Neural crest cell (in vitro differentiated cells): Measurements from ENCODE around the gene TNS3. TPM values are rescaled to one million over a fixed set of nuclear protein-coding genes. Genes with fewer than 3 reads are reported as not detected.
A peak's percentile ranks its signal among the peaks of the same experiment; 100 is the strongest.

Experiments used
- DNase-seq: peaks from one replicate; pipeline ENCODE4 v3.0.0; 2021; ENCODE audit warnings: low read depth, mixed read lengths, low spot score
- H3K27ac Mint-ChIP-seq: one replicate; pipeline ENCODE4 v1.8.0; 2021; ENCODE audit warnings: mild to moderate bottlenecking, mixed read lengths; ENCODE audit not compliant: unreplicated experiment
- H3K27me3 Mint-ChIP-seq: 2 replicates; pipeline ENCODE4 v1.8.0; 2021; ENCODE audit warnings: low read depth, mild to moderate bottlenecking, mixed read lengths
- H3K36me3 Mint-ChIP-seq: 2 replicates; pipeline ENCODE4 v1.8.0; 2021; ENCODE audit warnings: low read depth, mild to moderate bottlenecking, mixed read lengths
- H3K4me1 Mint-ChIP-seq: 2 replicates; pipeline ENCODE4 v1.8.0; 2021; ENCODE audit warnings: mixed read lengths
- H3K4me3 Mint-ChIP-seq: one replicate; pipeline ENCODE4 v1.8.0; 2021; ENCODE audit warnings: mild to moderate bottlenecking, mixed read lengths
- H3K9me3 Mint-ChIP-seq: 2 replicates; pipeline ENCODE4 v1.8.0; 2021; ENCODE audit warnings: mixed read lengths
- total RNA-seq: library from RNA; stranded (reverse); gene quantifications from 2 replicates; pipeline ENCODE4 v1.2.1, GENCODE V29; 2021
- TF ChIP-seq, protein P1 (sequence below): fragments of 200-600 bp; sonication (generic); conservative IDR thresholded peaks from 2 replicates; pipeline ENCODE4 v1.5.0; 2021; ENCODE audit warnings: antibody characterized with exemption, mild to moderate bottlenecking

TNS3 gene
- total RNA-seq, 1 donor from 2014 or later = 26.4 TPM

DNA sequence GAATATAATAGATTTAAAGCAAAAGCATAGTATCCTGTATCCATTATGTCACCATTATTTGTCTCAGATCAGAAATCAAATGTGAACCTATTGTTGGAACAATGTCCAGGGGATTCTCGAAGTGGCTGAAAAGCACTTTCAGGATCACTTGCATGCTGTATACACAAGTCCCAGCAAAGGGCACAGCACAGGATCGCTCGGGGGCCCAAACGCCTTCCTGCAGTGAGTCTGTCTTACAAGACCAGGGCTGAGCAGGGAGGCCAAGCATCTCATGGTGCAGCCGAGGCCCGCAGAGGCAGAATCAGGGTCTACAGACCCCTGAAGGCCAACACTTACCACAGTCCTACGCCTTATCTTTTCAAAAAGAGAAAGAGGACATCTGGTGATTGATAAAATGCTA is 92.3 kb downstream of the TNS3 start:
- no peak overlapping the region for H3K4me3 Mint-ChIP-seq
- peaks cover 41% of the 10 kb centered on the region for H3K4me1 Mint-ChIP-seq
- DNase-seq = no peak
- no peaks in the 10 kb centered on the region for H3K27me3 Mint-ChIP-seq
- TF ChIP-seq, protein P1, sequence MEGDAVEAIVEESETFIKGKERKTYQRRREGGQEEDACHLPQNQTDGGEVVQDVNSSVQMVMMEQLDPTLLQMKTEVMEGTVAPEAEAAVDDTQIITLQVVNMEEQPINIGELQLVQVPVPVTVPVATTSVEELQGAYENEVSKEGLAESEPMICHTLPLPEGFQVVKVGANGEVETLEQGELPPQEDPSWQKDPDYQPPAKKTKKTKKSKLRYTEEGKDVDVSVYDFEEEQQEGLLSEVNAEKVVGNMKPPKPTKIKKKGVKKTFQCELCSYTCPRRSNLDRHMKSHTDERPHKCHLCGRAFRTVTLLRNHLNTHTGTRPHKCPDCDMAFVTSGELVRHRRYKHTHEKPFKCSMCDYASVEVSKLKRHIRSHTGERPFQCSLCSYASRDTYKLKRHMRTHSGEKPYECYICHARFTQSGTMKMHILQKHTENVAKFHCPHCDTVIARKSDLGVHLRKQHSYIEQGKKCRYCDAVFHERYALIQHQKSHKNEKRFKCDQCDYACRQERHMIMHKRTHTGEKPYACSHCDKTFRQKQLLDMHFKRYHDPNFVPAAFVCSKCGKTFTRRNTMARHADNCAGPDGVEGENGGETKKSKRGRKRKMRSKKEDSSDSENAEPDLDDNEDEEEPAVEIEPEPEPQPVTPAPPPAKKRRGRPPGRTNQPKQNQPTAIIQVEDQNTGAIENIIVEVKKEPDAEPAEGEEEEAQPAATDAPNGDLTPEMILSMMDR = no peak
- H3K9me3 Mint-ChIP-seq = no peaks in the 10 kb centered on the region
- no peak overlapping the region for H3K27ac Mint-ChIP-seq
- no peaks in the 10 kb centered on the region for H3K36me3 Mint-ChIP-seq

DNA sequence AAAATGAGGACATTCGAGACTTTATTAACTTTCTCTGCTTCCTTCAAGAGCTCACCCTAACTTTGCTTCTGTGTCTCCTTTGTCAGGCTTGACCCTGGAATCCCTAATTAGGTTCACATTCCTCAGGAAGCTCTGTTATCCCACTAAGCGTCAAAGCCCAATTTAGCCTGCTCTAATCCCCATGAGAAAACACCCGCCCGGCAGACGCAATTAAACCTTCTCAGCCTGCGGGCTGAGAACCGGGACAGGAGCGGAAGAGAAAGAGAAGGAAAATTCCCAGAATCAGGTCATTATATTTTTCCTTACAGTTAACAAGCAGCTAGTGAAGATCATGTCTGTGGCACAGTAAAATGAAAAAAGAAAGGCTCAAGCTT is 93.0 kb downstream of the TNS3 start:
- H3K36me3 Mint-ChIP-seq = no peaks in the 10 kb centered on the region
- TF ChIP-seq, protein P1 = no peak
- DNase-seq = no peak
- H3K4me3 Mint-ChIP-seq = no peak overlapping the region
- peak overlapping the region; percentile 51 for H3K27ac Mint-ChIP-seq
- no peaks in the 10 kb centered on the region for H3K27me3 Mint-ChIP-seq
- no peaks in the 10 kb centered on the region for H3K9me3 Mint-ChIP-seq
- H3K4me1 Mint-ChIP-seq = peaks cover 36% of the 10 kb centered on the region

DNA sequence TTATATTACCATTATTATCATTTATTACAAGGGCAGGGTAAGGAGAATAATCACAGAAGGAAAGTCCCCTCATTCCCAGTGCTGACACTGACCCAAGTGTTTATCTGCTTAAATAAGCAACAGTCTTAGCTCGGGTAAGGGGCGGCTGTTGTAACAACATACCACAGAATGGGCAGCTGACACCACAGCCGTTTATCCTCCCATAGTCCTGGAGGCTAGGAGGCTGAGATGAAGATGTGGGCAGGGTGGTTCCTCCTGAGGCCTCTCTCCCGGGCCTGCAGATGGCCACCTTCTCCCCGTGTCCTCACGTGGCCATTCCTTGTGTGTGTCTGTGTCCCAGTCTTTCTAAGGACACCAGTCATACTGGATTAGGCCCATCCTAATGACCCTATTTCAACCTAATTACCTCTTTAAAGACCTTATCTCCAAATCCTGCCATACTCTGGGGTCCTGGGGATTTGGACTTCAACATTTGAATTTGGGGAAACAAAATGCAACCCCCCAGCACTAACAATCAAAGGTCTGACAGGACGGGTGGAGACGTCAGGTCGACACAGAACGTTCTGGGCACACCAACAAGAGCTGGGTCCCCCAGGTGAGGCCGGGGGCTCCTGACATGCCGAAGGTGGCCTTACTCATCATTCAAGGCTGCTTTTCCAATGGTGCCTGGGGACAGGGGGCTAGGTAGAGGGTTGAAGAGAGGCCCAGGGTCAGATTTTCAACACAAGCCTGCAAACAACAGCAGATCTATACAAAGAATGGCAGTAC is 93.5 kb downstream of the TNS3 start:
- H3K9me3 Mint-ChIP-seq = no peaks in the 10 kb centered on the region
- no peaks in the 10 kb centered on the region for H3K36me3 Mint-ChIP-seq
- H3K4me3 Mint-ChIP-seq = no peak overlapping the region
- no peak for DNase-seq
- H3K27me3 Mint-ChIP-seq = no peaks in the 10 kb centered on the region
- peak overlapping the region; percentile 51 for H3K27ac Mint-ChIP-seq
- peaks cover 38% of the 10 kb centered on the region for H3K4me1 Mint-ChIP-seq
- TF ChIP-seq, protein P1 = no peak

DNA sequence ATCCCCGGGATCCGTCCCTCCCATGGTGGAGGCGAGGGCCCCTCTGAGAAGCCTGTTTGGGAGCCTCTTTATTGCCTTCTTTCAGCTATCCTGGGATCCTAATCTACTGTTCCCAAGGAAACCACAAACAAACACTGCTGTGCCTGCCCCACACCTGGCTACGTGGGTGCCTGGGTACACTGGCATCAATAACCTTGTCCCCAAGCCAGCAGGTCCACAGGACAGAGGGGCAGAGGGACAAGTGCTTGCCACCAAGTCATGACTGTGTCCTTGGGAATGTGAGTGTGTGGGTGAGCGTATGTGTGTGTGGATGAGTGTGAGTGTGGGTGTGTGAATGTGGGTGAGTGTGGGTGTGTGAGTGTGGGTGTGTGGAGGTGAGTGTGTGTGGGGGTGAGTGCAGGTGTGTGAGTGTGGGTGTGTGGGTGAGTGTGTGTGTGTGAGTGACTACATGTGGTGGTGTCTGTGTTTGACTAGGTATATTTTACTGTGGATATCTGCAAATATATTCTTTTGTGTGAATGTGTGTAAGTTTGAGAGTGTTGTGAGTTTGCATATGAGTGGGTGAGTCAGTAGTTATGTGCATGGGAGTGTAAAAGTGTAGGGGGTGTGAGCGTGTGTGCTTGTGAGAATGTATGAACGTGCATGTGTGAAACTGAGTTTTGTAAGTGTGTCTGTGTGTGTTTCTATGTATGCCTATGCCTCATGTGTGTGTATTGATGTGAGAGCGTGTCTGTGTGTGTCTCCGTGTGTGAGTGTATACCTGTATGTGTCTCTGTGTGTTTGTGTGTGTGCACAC is 96.1 kb downstream of the TNS3 start:
- peak overlapping the region; percentile 0 for H3K27ac Mint-ChIP-seq
- TF ChIP-seq, protein P1 = no peak

DNA sequence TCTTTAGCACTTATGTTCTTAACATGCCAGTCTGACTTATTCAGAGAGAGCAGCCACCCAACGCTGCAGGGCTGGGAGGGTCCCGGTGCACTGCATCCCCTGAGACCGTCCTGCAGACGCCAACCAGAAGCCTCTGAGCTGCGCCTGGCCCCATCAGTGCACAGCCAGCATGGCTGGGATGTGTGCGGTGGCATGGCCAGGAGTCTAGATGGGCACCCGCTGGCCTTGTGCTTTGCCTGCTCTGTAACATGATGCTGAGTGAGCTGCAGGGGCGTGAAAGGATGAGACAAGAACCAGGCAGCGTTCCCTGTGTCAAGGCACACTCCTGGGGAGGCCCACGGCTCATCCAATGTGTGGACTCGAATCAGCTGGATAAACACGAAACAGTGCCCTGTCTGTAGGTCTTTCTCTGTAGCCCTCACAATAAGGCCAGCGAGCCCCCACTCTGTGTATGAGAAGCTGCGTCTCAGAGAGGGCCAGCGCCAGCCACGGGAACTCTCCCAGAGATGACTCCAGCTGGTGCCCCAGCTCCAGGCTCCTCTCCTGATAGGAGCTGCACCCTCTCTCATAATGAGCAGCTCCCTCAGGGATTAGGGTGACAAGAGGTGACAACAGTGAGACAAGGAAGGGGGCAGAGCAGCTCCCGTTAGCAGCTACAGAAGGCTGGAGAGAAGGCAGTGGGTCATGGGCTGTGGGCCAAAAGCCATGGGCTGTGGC is 96.8 kb downstream of the TNS3 start:
- H3K27ac Mint-ChIP-seq = peak overlapping the region; percentile 67
- H3K4me1 Mint-ChIP-seq = peaks cover 60% of the 10 kb centered on the region
- no peaks in the 10 kb centered on the region for H3K27me3 Mint-ChIP-seq
- no peaks in the 10 kb centered on the region for H3K36me3 Mint-ChIP-seq
- TF ChIP-seq, protein P1 = no peak
- no peak for DNase-seq
- no peaks in the 10 kb centered on the region for H3K9me3 Mint-ChIP-seq
- no peak overlapping the region for H3K4me3 Mint-ChIP-seq

More for the DNA sequence above, 96.1 kb downstream of the TNS3 start:
- no peaks in the 10 kb centered on the region for H3K27me3 Mint-ChIP-seq
- no peak for DNase-seq
- H3K36me3 Mint-ChIP-seq = no peaks in the 10 kb centered on the region
- H3K4me3 Mint-ChIP-seq = no peak overlapping the region
- H3K4me1 Mint-ChIP-seq = peaks cover 52% of the 10 kb centered on the region
- H3K9me3 Mint-ChIP-seq = no peaks in the 10 kb centered on the region
